HepG2 (cell line): ENCODE results near the gene ATP5F1C. TPM values are rescaled to one million over a fixed set of nuclear protein-coding genes. Genes with fewer than 3 reads are reported as not detected.
A peak's percentile ranks its signal among the peaks of the same experiment; 100 is the strongest.

ENCODE experiments used
- ATAD3A ChIP-seq: sonication (generic); formaldehyde crosslinking; IDR thresholded peaks from 2 replicates; pipeline ENCODE4 v1.4.0; 2020; ENCODE audit warnings: missing genetic modification reagents
- CBX5 ChIP-seq: sonication (generic); formaldehyde crosslinking; IDR thresholded peaks from 2 replicates; pipeline ENCODE4 v1.4.0; 2020; ENCODE audit warnings: missing genetic modification reagents, borderline replicate concordance
- ETV5 ChIP-seq: IDR thresholded peaks from 2 replicates; pipeline ENCODE4 v1.6.1; 2018; ENCODE audit warnings: missing biosample characterization, missing genetic modification reagents, inconsistent platforms, borderline replicate concordance
- FLYWCH1 ChIP-seq: sonication (generic); formaldehyde crosslinking; IDR thresholded peaks from 2 replicates; pipeline ENCODE4 v1.8.1; 2023; ENCODE audit warnings: mild to moderate bottlenecking, missing genetic modification reagents
- JUN ChIP-seq: sonication (generic); formaldehyde crosslinking; IDR thresholded peaks from 2 replicates; pipeline ENCODE4 v1.4.0; 2020; ENCODE audit warnings: mild to moderate bottlenecking, missing genetic modification reagents
- KAT8 ChIP-seq: IDR thresholded peaks from 2 replicates; pipeline ENCODE4 v1.6.1; 2016; ENCODE audit warnings: missing genetic modification reagents, missing compliant biosample characterization
- MAFK ChIP-seq, 2 experiments: IDR thresholded peaks in 1 of 2; conservative IDR thresholded peaks in 1 of 2; 2 replicates each; pipeline ENCODE4 v1.6.1; 2011; ENCODE audit warnings: improper control_type of control experiment in 2 of 2, low read length in 2 of 2
- MTF1 ChIP-seq: sonication (generic); formaldehyde crosslinking; IDR thresholded peaks from 2 replicates; pipeline ENCODE4 v1.5.0; 2020; ENCODE audit warnings: missing genetic modification reagents
- MXD4 ChIP-seq: IDR thresholded peaks from 2 replicates; pipeline ENCODE4 v1.6.1; 2016; ENCODE audit warnings: mild to moderate bottlenecking, missing biosample characterization, missing genetic modification reagents
- NFYC ChIP-seq: IDR thresholded peaks from 2 replicates; pipeline ENCODE4 v1.6.1; 2016; ENCODE audit warnings: missing genetic modification reagents, missing compliant biosample characterization
- POGZ ChIP-seq: sonication (generic); formaldehyde crosslinking; IDR thresholded peaks from 2 replicates; pipeline ENCODE4 v1.4.0; 2020; ENCODE audit warnings: mild to moderate bottlenecking, missing genetic modification reagents
- PRMT3 ChIP-seq: sonication (generic); formaldehyde crosslinking; IDR thresholded peaks from 2 replicates; pipeline ENCODE4 v1.8.1; 2022; ENCODE audit warnings: low read depth, mild to moderate bottlenecking, moderate library complexity, missing genetic modification reagents, borderline replicate concordance
- PTBP1 ChIP-seq: fragments of 200-400 bp; formaldehyde crosslinking; IDR thresholded peaks from 2 replicates; pipeline ENCODE4 v1.6.1; 2018; ENCODE audit warnings: low read length, low read depth; ENCODE audit not compliant: poor library complexity, severe bottlenecking
- SAFB2 ChIP-seq: sonication (generic); formaldehyde crosslinking; IDR thresholded peaks from 2 replicates; pipeline ENCODE4 v1.5.1; 2020; ENCODE audit warnings: missing genetic modification reagents, low read depth, mild to moderate bottlenecking, borderline replicate concordance
- SCMH1 ChIP-seq: sonication (generic); formaldehyde crosslinking; IDR thresholded peaks from 2 replicates; pipeline ENCODE4 v1.9.0; 2021; ENCODE audit warnings: missing genetic modification reagents, mild to moderate bottlenecking, borderline replicate concordance
- ZFX ChIP-seq: sonication (generic); formaldehyde crosslinking; IDR thresholded peaks from 2 replicates; pipeline ENCODE4 v1.4.0; 2020; ENCODE audit warnings: mild to moderate bottlenecking, low read depth, missing genetic modification reagents, moderate library complexity
- ZKSCAN8 ChIP-seq: IDR thresholded peaks from 2 replicates; pipeline ENCODE4 v1.6.1; 2016; ENCODE audit warnings: borderline replicate concordance, missing genetic modification reagents, missing compliant biosample characterization
- ZNF12 ChIP-seq: sonication (generic); formaldehyde crosslinking; IDR thresholded peaks from 2 replicates; pipeline ENCODE4 v1.5.0; 2020; ENCODE audit warnings: missing genetic modification reagents
- ZNF232 ChIP-seq: sonication (generic); formaldehyde crosslinking; IDR thresholded peaks from 2 replicates; pipeline ENCODE4 v1.4.0; 2020; ENCODE audit warnings: missing genetic modification reagents, borderline replicate concordance
- ZNF605 ChIP-seq: sonication (generic); formaldehyde crosslinking; IDR thresholded peaks from 2 replicates; pipeline ENCODE4 v1.8.0; 2022; ENCODE audit warnings: mild to moderate bottlenecking, missing genetic modification reagents
- ZNF616 ChIP-seq: sonication (generic); formaldehyde crosslinking; IDR thresholded peaks from 2 replicates; pipeline ENCODE4 v1.5.0; 2020; ENCODE audit warnings: low read depth, mild to moderate bottlenecking, missing genetic modification reagents
- ZNF674 ChIP-seq: sonication (generic); formaldehyde crosslinking; IDR thresholded peaks from 2 replicates; pipeline ENCODE4 v1.5.0; 2020; ENCODE audit warnings: low read depth, mild to moderate bottlenecking, missing genetic modification reagents
- ZNF703 ChIP-seq: sonication (generic); formaldehyde crosslinking; IDR thresholded peaks from 2 replicates; pipeline ENCODE4 v1.5.1; 2020; ENCODE audit warnings: missing genetic modification reagents, mild to moderate bottlenecking, moderate library complexity, borderline replicate concordance
- polyA plus RNA-seq, 8 experiments: library from polyadenylated mRNA; depleted of rRNA in 3 of 8; stranded (reverse) in 7 of 8; unstranded in 1 of 8; fragments of >200 nt; fragmentation: Illumina TruSeq in 4 of 8; extraction: Trizol in 4 of 8; gene quantifications; 2 replicates each; pipeline versions ENCODE4 v1.2.1 to v1.2.3, GENCODE V29; 2011 to 2016; ENCODE audit warnings: low read depth in 4 of 8, missing spikeins in 1 of 8, mixed read lengths in 1 of 8; ENCODE audit not compliant: insufficient read depth in 1 of 8
- total RNA-seq, 5 experiments: library from RNA; depleted of rRNA; stranded (reverse); fragments of >200 nt; fragmentation: Illumina TruSeq; extraction: Trizol; gene quantifications; 2 replicates each; pipeline ENCODE4 v1.2.3, GENCODE V29; 2016; ENCODE audit warnings: low read depth in 1 of 5
- TF ChIP-seq, protein P1 (sequence below): sonication (generic); formaldehyde crosslinking; IDR thresholded peaks from 2 replicates; pipeline ENCODE4 v1.4.0; 2020; ENCODE audit warnings: mild to moderate bottlenecking, missing genetic modification reagents
- TF ChIP-seq, protein P2 (sequence below): sonication (generic); formaldehyde crosslinking; IDR thresholded peaks from 2 replicates; pipeline ENCODE4 v1.4.0; 2020; ENCODE audit warnings: missing genetic modification reagents
- TF ChIP-seq, protein P3 (sequence below): sonication (generic); formaldehyde crosslinking; IDR thresholded peaks from 2 replicates; pipeline ENCODE4 v1.4.0; 2020; ENCODE audit warnings: missing genetic modification reagents
- TF ChIP-seq, protein P4 (sequence below): sonication (generic); formaldehyde crosslinking; IDR thresholded peaks from 2 replicates; pipeline ENCODE4 v1.4.0; 2020; ENCODE audit warnings: mild to moderate bottlenecking, missing genetic modification reagents

Gene ATP5F1C
- total and polyA plus RNA-seq, 2 of the 13 experiments (the other 11 are each of a cell fraction or from before 2014, with no cell fraction given) = 407 to 416 TPM

DNA sequence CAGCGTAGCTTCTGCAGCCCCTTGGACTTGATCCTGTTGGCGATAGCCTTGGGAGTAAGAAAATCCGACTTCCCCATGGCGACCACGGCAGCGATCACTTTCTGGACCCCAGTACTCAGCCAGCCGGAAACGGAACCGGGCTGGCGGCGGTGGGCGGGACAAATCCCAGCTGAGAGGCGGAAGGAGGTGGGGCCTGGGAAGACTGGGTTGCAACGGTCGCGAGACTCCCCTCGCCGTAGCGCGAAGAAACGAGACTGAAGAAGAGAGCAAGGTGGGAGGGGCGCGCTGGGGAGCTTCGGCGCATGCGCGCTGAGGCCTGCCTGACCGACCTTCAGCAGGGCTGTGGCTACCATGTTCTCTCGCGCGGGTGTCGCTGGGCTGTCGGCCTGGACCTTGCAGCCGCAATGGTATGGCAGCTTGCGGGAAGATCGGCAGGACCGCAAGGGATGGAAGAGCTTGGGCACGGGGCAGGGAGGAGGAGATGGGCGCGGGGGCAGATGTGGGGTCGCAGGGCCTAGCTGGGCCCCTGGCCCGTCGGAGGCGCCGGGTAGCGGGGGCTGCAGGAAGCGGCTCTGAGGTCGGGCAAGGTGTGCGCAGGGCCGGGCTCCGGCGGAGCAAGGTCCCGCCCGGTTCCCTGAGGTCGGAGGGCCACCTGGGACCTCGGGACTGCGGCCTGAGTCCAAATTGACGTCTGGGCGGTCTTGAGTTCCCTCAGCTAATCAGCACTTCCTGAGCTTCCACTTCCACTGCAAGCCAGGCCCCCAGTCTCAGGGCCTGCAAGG is at the start of gene ATP5F1C, which contains the start of gene KIN (continued):
- no peak for TF ChIP-seq PTBP1
- no peak for TF ChIP-seq ZNF674 (CRISPR knock-in tag)
- no peak for TF ChIP-seq MAFK (conservative IDR thresholded peaks at IDR 0.05 in 1 of 2, IDR thresholded peaks at IDR 0.05 in 1 of 2; ENCODE audit: low read length in 2 of 2)
- no peak for TF ChIP-seq PRMT3 (CRISPR knock-in tag)
- TF ChIP-seq MXD4 = no peak
- no peak for TF ChIP-seq CBX5 (CRISPR knock-in tag)
- peak; percentile 77 for TF ChIP-seq ETV5 (CRISPR knock-in tag)
- peak; percentile 61 for TF ChIP-seq POGZ (CRISPR knock-in tag)
- peak; percentile 88 for TF ChIP-seq KAT8 (CRISPR knock-in tag)
- TF ChIP-seq ZNF605 = peak; percentile 54; the same call in 1 of the 2 replicates
- TF ChIP-seq FLYWCH1 (CRISPR knock-in tag) = no peak
- TF ChIP-seq ZFX (CRISPR knock-in tag) = peak; percentile 100
- TF ChIP-seq ZKSCAN8 (CRISPR knock-in tag) = peak; percentile 54; the same call in 1 of the 2 replicates
- TF ChIP-seq, protein P1, sequence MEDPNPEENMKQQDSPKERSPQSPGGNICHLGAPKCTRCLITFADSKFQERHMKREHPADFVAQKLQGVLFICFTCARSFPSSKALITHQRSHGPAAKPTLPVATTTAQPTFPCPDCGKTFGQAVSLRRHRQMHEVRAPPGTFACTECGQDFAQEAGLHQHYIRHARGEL (CRISPR knock-in tag) = peak; percentile 68; the same call in 1 of the 2 replicates
- peak; percentile 64; the same call in 1 of the 2 replicates for TF ChIP-seq SAFB2 (CRISPR knock-in tag)
- no peak for TF ChIP-seq SCMH1 (CRISPR knock-in tag)
- TF ChIP-seq NFYC (CRISPR knock-in tag) = no peak; the same call in 1 of the 2 replicates
- no peak for TF ChIP-seq MTF1 (CRISPR knock-in tag)
- TF ChIP-seq ZNF12 = no peak
- TF ChIP-seq ZNF616 (CRISPR knock-in tag) = peak; percentile 77
- no peak; the same call in 1 of the 2 replicates for TF ChIP-seq ZNF703 (CRISPR knock-in tag)
- TF ChIP-seq ATAD3A (CRISPR knock-in tag) = no peak
- no peak for TF ChIP-seq JUN (CRISPR knock-in tag)
- peak; percentile 27; the same call in 1 of the 2 replicates for TF ChIP-seq ZNF232 (CRISPR knock-in tag)
- TF ChIP-seq, protein P2, sequence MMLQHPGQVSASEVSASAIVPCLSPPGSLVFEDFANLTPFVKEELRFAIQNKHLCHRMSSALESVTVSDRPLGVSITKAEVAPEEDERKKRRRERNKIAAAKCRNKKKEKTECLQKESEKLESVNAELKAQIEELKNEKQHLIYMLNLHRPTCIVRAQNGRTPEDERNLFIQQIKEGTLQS (CRISPR knock-in tag) = 0 out of 2 replicates have a peak, but pooled peaks have one; percentile 22
- TF ChIP-seq, protein P3, sequence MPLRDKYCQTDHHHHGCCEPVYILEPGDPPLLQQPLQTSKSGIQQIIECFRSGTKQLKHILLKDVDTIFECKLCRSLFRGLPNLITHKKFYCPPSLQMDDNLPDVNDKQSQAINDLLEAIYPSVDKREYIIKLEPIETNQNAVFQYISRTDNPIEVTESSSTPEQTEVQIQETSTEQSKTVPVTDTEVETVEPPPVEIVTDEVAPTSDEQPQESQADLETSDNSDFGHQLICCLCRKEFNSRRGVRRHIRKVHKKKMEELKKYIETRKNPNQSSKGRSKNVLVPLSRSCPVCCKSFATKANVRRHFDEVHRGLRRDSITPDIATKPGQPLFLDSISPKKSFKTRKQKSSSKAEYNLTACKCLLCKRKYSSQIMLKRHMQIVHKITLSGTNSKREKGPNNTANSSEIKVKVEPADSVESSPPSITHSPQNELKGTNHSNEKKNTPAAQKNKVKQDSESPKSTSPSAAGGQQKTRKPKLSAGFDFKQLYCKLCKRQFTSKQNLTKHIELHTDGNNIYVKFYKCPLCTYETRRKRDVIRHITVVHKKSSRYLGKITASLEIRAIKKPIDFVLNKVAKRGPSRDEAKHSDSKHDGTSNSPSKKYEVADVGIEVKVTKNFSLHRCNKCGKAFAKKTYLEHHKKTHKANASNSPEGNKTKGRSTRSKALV (CRISPR knock-in tag) = no peak; the same call in 1 of the 2 replicates
- TF ChIP-seq, protein P4, sequence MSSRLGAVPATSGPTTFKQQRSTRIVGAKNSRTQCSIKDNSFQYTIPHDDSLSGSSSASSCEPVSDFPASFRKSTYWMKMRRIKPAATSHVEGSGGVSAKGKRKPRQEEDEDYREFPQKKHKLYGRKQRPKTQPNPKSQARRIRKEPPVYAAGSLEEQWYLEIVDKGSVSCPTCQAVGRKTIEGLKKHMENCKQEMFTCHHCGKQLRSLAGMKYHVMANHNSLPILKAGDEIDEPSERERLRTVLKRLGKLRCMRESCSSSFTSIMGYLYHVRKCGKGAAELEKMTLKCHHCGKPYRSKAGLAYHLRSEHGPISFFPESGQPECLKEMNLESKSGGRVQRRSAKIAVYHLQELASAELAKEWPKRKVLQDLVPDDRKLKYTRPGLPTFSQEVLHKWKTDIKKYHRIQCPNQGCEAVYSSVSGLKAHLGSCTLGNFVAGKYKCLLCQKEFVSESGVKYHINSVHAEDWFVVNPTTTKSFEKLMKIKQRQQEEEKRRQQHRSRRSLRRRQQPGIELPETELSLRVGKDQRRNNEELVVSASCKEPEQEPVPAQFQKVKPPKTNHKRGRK = no peak
